ENCODE results near the gene MYCBP2.

GRCh38 chr13:77040835-77041234 is 286.1 kb downstream of the MYCBP2 start:
- TF ChIP-seq CTCF (IDR thresholded peaks at IDR 0.05), result no peak
- TF ChIP-seq EP300 (IDR thresholded peaks at IDR 0.05), result no peak
- no peak for TF ChIP-seq POLR2A (IDR thresholded peaks at IDR 0.05)
- TF ChIP-seq POLR2AphosphoS5 (IDR thresholded peaks at IDR 0.05), result no peak

All from upper lobe of left lung (tissue), 4 donors.